ENCODE results near the gene FN1.

FN1 gene

GRCh38 chr2:215399067-215399716 is 36.7 kb downstream of the FN1 start:
- no peak for TF ChIP-seq CTCF (IDR thresholded peaks at IDR 0.05; ENCODE audit: insufficient read depth, low read depth, low read length, missing control alignments)
- no peak overlapping the region for H3K4me3 ChIP-seq (ENCODE audit: low read depth, low read length)
- no peak for DNase-seq (ENCODE audit: low read depth)

- no peak for TF ChIP-seq CTCF (IDR thresholded peaks at IDR 0.05; ENCODE audit: insufficient read depth, low read depth, low read length, missing control alignments)
- no peak overlapping the region for H3K4me3 ChIP-seq (ENCODE audit: low read depth, low read length)
- no peak for DNase-seq (ENCODE audit: low read depth)
Measured at GRCh38 chr2:215397632-215398341, 38.1 kb downstream of the FN1 start.

GRCh38 chr2:215396595-215397313 is 39.1 kb downstream of the FN1 start:
- no peak for TF ChIP-seq CTCF (IDR thresholded peaks at IDR 0.05; ENCODE audit: insufficient read depth, low read depth, low read length, missing control alignments)
- H3K4me3 ChIP-seq (ENCODE audit: low read depth, low read length), result no peak overlapping the region
- no peak for DNase-seq (ENCODE audit: low read depth)

- TF ChIP-seq CTCF (IDR thresholded peaks at IDR 0.05; ENCODE audit: insufficient read depth, low read depth, low read length, missing control alignments), result no peak
- DNase-seq (ENCODE audit: low read depth), result no peak
- no peak overlapping the region for H3K4me3 ChIP-seq (ENCODE audit: low read depth, low read length)
Measured at GRCh38 chr2:215395687-215396460, 40.0 kb downstream of the FN1 start.

- DNase-seq (ENCODE audit: low read depth), result no peak
- no peak for TF ChIP-seq CTCF (IDR thresholded peaks at IDR 0.05; ENCODE audit: insufficient read depth, low read depth, low read length, missing control alignments)
- no peak overlapping the region for H3K4me3 ChIP-seq (ENCODE audit: low read depth, low read length)
Measured at GRCh38 chr2:215394102-215394805, 41.6 kb downstream of the FN1 start.

GRCh38 chr2:215392687-215393270 is 43.1 kb downstream of the FN1 start:
- no peak overlapping the region for H3K4me3 ChIP-seq (ENCODE audit: low read depth, low read length)
- DNase-seq (ENCODE audit: low read depth), result no peak
- no peak for TF ChIP-seq CTCF (IDR thresholded peaks at IDR 0.05; ENCODE audit: insufficient read depth, low read depth, low read length, missing control alignments)
